OCI-M1 (cell line): ENCODE results near the gene ABCC1.

Experiments
- DNase-seq: peaks from one replicate; lab custom pipeline; 2025; lab: John Stamatoyannopoulos, UW

The ABCC1 gene

DNA sequence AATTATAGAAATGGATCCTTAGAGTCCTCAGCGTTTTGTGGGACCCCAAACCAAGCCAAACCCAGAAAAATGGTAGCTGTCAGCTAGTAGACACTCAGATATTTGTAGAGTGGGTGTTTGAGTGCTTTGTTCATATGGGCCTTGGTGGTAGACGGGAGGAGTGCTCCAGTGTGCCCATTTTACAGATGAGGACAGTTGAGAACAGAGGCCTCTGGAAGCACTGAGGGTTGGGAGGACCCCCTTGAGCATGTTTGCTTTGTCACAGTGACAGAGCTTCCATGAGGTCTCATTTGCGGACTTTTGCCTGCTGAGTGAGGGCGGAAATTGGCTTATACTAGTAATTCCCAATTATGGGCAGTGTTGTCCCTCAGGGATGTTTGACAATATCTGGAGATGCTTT is 162.2 kb downstream of the ABCC1 start:
- no peak for DNase-seq

DNA sequence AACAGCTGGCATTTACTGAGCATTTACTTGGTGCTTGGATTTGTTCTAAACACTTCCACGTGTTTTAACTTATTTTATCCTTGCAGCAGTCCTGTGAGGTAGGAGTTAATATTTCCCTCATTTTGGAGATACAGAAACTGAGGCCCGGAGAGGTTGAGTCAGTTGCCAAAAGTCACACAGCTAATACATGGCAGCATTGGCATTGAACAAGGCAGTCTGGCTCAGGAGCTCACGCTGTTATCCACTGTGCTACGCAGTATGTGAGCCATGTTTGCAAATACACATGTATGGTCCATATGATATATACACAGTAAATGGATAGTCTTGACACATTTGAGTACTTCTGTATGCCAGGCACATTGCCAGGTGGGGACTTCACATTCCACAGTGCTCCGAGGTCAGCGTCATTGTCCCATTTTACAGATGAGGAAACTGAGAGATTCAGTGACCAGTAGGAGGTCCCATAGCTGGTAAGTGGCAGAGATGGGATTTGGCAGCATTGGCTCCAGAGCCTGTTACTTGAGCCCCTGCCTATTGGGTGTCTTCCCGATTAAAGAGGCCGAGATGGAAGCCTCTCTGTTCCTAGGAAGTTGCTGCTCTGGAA is 163.1 kb downstream of the ABCC1 start:
- DNase-seq, result no peak

GRCh38 chr16:16113076-16113475 is 163.7 kb downstream of the ABCC1 start:
- DNase-seq, result no peak

- no peak for DNase-seq
Measured at GRCh38 chr16:16116841-16117240, 167.4 kb downstream of the ABCC1 start.

GRCh38 chr16:16118337-16118736 is 168.9 kb downstream of the ABCC1 start:
- peak; percentile 18 for DNase-seq

DNA sequence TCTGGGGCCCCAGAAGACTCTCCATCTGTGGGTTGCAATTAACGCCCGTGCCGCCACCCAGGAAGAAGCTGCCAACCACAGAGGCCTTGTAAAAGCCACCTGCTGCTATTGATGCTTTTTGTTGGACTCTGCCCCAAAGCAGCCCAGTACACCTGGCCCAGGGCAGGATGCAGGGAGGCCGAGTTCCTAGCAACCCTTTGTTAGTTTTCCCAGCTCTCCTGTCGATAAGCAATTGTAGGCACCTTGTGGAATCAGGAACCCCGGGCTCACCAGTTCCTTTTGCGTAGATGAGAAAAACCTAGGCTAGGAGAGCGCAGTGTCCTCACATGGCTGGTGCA is 170.6 kb downstream of the ABCC1 start:
- DNase-seq, result no peak

GRCh38 chr16:16120382-16121184 is 171.2 kb downstream of the ABCC1 start:
- DNase-seq, result peak; percentile 94

DNA sequence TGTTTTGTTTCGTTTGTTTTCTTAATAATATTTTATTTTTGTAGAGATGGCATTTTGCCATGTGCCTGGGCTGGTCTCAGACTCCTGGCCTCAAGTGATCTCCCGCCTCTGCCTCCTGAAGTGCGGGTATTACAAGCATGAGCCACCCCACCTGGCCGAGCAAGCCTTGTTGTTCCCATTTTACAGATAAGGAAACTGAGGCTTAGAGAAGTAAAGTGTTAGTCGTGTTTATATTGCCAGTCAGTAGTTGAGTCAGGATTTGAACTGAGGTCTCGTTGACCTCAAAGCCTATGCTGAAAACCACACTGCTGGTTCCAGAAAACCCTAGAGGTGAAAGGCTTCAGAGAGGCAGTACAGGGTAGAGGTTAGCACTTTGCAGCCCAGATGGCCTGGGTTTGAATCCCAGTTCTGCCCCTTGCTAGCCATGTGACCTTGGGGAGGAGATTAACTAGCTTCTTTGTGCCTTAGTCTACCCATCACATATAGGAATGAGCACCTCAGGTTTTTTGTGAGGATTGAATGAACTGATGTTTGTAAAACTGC is 171.8 kb downstream of the ABCC1 start:
- DNase-seq, result no peak

- no peak for DNase-seq
Measured at GRCh38 chr16:16122264-16122663, 172.8 kb downstream of the ABCC1 start.

DNA sequence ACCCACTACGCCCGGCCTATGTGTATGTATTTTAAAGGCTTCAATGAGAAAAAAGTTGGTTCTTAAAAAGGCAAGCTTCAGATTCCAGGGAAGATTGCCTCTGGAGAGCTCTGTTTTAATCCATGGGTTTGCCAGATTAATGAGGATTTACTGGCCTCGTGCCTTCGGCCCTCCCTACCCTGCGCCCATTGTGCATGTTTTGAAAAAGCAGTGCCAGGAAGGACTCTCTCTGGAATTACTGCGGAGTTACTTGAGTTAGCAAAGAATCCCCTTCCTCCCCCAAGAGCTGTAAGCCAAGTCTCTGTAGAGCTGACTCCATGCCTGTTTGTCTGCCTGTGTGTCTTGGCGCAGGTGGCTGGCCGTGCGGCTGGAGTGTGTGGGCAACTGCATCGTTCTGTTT is 175.0 kb downstream of the ABCC1 start:
- no peak for DNase-seq

- DNase-seq, result no peak
Measured at GRCh38 chr16:16124974-16125373, 175.6 kb downstream of the ABCC1 start.

DNA sequence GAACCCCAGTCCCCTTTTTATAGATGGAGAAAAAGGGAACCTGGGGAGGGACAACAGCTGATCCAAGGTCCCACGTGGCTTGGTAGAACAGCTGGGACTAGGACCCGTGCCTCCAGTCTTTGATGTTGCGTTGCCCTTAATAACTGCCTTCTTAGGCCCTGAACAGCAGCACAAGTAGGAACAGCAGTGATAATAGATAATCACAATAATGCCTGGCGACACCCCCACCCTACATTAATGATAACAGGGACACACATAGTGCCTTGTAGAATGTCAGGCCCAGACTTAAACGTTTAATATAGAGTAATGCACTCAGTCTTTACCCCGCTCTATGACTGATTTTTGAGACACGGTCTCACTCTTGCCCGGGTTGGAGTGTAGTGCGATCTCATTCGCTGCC is 177.5 kb downstream of the ABCC1 start:
- peak; percentile 13 for DNase-seq

- DNase-seq, result peak; percentile 89
Measured at GRCh38 chr16:16127469-16128116, 178.2 kb downstream of the ABCC1 start.

DNA sequence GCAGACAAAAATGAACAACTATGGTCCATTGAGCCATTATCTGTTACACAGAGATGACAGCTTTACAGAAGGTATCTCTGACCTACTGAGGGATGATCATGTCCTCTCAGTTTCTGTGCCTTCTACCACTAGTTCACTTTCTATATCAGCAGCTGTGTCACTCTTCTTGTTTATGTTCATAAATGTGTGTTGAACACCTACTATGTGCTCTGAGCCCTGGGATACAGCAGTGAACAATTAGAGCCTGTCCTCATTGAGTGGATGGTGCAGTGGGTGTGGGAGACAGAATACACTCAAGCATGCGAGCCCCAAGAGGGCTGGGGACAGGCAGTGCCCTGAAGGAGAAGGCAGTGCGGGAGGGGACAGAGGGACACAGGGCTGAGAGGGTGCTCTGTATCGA is 181.8 kb downstream of the ABCC1 start:
- no peak for DNase-seq

- DNase-seq, result no peak
Measured at GRCh38 chr16:16131659-16132058, 182.2 kb downstream of the ABCC1 start.

DNA sequence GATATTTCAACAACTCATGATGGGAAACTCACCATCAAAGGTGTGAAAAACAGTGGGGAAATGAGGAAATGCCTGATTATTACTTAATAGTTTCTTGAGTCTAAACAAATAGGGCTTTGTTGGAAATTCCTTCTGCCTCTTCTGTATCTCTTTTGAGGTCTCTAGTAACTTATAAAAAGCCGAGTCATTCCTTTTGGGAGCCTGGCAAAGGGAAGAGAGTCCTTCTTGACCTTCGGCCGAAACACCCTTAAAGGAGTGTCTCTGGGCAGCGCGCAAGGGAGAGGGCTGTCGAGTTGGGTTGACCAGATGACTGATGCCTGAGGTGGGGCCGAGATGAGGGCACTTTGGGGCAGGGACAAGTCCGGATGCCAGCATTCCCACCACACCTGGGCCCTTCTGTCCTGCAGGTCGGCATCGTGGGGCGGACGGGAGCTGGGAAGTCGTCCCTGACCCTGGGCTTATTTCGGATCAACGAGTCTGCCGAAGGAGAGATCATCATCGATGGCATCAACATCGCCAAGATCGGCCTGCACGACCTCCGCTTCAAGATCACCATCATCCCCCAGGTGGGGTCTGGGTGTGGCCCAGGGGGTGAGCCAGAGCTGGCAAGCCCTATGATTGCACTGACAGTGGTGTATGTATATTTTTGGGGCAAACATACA is 184.7 kb downstream of the ABCC1 start:
- DNase-seq, result no peak

DNA sequence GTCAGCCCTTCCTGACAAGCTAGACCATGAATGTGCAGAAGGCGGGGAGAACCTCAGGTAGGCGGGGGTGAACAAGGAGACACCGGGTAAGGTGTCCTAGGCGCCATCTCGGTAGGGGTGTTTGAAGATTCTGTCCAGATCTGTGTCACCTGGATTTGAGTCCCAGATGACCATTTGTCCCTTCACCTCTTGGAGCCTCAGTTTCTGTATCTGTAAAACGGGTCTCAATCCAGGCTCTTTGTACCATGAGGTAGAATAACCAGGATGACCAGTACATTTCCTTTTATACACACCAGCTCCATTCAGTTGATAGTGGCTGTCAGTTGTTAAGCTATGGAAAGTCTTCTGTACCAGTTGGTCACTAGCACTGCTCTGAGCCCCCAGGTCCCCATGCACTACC is 187.2 kb downstream of the ABCC1 start:
- no peak for DNase-seq

DNA sequence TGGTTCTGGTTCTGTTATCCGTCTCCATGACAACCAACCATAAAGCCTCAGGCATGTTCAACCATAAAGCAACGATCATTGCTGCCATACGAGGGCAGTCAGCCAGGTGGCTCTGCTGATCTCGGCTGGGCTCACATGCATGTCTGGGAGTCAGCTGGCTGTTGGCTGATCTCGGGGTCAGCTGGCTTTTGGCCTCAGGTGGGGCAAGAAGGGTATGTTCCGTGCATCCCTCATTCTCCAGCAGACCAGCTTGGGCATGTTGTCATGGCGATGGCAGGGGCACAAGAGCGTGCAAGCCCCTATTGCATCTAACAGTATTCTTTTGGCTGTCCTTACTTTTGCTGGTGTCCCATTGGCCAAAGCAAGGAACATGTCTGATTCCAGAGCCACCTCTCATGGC is 187.7 kb downstream of the ABCC1 start:
- DNase-seq, result no peak

DNA sequence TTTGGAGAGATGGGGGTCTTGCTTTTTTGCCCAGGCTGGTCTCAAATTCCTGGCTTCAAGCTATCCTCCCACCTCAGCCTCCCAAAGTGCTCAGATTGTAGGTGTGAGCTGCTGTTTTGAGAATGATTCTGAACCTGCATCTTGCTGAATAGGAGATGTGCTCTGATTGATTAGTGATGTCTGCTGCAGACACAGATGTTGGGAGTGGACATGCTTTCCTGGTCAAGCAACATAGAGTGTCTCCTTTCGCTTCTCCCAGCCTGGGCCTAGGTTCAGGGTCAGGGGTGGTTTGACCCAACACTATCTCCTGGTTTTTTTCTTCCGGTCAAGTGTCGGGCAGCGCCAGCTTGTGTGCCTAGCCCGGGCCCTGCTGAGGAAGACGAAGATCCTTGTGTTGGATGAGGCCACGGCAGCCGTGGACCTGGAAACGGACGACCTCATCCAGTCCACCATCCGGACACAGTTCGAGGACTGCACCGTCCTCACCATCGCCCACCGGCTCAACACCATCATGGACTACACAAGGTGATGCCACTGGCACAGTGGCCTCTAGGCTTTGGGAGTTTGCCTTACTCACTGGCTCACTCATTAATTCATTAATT is 188.7 kb downstream of the ABCC1 start:
- no peak for DNase-seq

GRCh38 chr16:16139061-16139460 is 189.6 kb downstream of the ABCC1 start:
- DNase-seq, result no peak

- DNase-seq, result no peak
Measured at GRCh38 chr16:16139806-16140205, 190.4 kb downstream of the ABCC1 start.

GRCh38 chr16:16140537-16140936 is 191.1 kb downstream of the ABCC1 start:
- no peak for DNase-seq
